Heart left ventricle (tissue), 13 donors: ENCODE results near the gene UGT1A1.

Source experiments
- CTCF ChIP-seq, 12 donors: fragments of 200-600 bp; sonication (generic) in 4 of 12; IDR thresholded peaks; one replicate each; pipeline versions ENCODE4 v1.5.0 to v1.8.0; 2018 to 2022; ENCODE audit warnings: antibody characterized with exemption in 12 of 12, mild to moderate bottlenecking in 5 of 12
- POLR2A ChIP-seq, 2 donors: fragments of 450-650 bp; IDR thresholded peaks; one replicate each; pipeline ENCODE4 v1.6.1; 2017; ENCODE audit warnings: antibody characterized with exemption in 2 of 2, mild to moderate bottlenecking in 2 of 2, moderate library complexity in 2 of 2
- donor health status: ischemic (EF 13 %, LVEDD 7.1; RV severe dilation, severe dysfunction).
- donor health status: DM: no; HTN: yes; CAD: no.
- donor health status: DM: no; HTN: no; CAD: no.
- donor health status: ischemic (EF 25% LVEDD 6.9; RV normal size, moderate dysfunction).
- donor health status: ischemic (EF 25% LVEDD 5.7; RV mildly dilated, moderate dysfunction).
- donor health status: ischemic (EF 35%, LVEDD 5.7; RV mildly dilated, moderate dysfunction).
- donor health status: nonischemic (EF 11% LVEDD 7.7; RV severe dilation, severe dysfunction).
- donor health status: DM: yes; HTN: yes; CAD: no.
- donor health status: PGD.
- donor health status: ischemic (EF 29% LVEDD 5.4; RV normal size, mild dysfunction).
- donor health status: nonischemic (EF 23%, LVEDD 6.1; RV moderate dilation, normal function).

- peak; percentile 48 to 83 (median 71) for TF ChIP-seq CTCF (IDR thresholded peaks at IDR 0.05)
- TF ChIP-seq POLR2A (IDR thresholded peaks at IDR 0.05), result no peak
Measured at GRCh38 chr2:233711312-233712008, 48.6 kb upstream of the UGT1A1 start.
